H9 (cell line): ENCODE measurements around the gene TRIL. TPM values are rescaled to one million over a fixed set of nuclear protein-coding genes. Genes with fewer than 3 reads are reported as not detected.

Source experiments
- DNase-seq: peaks from one replicate; pipeline ENCODE4 v3.0.0-alpha.2; 2017
- H2AFZ ChIP-seq: one replicate; pipeline ENCODE4 v1.6.1; 2013; ENCODE audit warnings: mild to moderate bottlenecking, low read length, control low read depth, moderate library complexity
- H2AK5ac ChIP-seq: 2 replicates; pipeline ENCODE4 v1.6.1; 2013; ENCODE audit warnings: low read length, control low read depth, mixed read lengths; ENCODE audit not compliant: insufficient read length
- H2BK120ac ChIP-seq: one replicate; pipeline ENCODE4 v1.6.1; 2013; ENCODE audit warnings: low read depth, mild to moderate bottlenecking, low read length, control low read depth, inconsistent platforms; ENCODE audit not compliant: poor library complexity, severe bottlenecking
- H2BK12ac ChIP-seq: 2 replicates; pipeline ENCODE4 v1.6.1; 2013; ENCODE audit warnings: low read length, control low read depth, mixed read lengths, low read depth; ENCODE audit not compliant: insufficient read length
- H2BK15ac ChIP-seq: 2 replicates; pipeline ENCODE4 v1.6.1; 2013; ENCODE audit warnings: low read depth, low read length, control low read depth
- H2BK20ac ChIP-seq: one replicate; pipeline ENCODE4 v1.6.1; 2013; ENCODE audit warnings: low read depth, mild to moderate bottlenecking, low read length, control low read depth, inconsistent platforms; ENCODE audit not compliant: poor library complexity, severe bottlenecking
- H2BK5ac ChIP-seq: 2 replicates; pipeline ENCODE4 v1.6.1; 2013; ENCODE audit warnings: low read length, control low read depth, mixed read lengths; ENCODE audit not compliant: insufficient read length
- H3K14ac ChIP-seq: 2 replicates; pipeline ENCODE4 v1.6.1; 2013; ENCODE audit warnings: low read length, control low read depth; ENCODE audit not compliant: insufficient read depth
- H3K18ac ChIP-seq: 2 replicates; pipeline ENCODE4 v1.6.1; 2013; ENCODE audit warnings: low read depth, mild to moderate bottlenecking, mixed read lengths, low read length, control low read depth; ENCODE audit not compliant: insufficient read length
- H3K23ac ChIP-seq: 2 replicates; pipeline ENCODE4 v1.6.1; 2013; ENCODE audit warnings: low read length, control low read depth, mixed read lengths, low read depth; ENCODE audit not compliant: insufficient read length
- H3K23me2 ChIP-seq: 2 replicates; pipeline ENCODE4 v1.6.1; 2013; ENCODE audit warnings: low read depth, mild to moderate bottlenecking, mixed read lengths, low read length, control low read depth; ENCODE audit not compliant: insufficient read length, poor library complexity, severe bottlenecking
- H3K27ac ChIP-seq: 2 replicates; pipeline ENCODE4 v1.5.1; 2013; ENCODE audit warnings: low read length, control low read depth, mixed read lengths, low read depth; ENCODE audit not compliant: insufficient read length
- H3K27me3 ChIP-seq: 2 replicates; pipeline ENCODE4 v1.6.1; 2013; ENCODE audit warnings: low read length, control low read depth, inconsistent platforms; ENCODE audit not compliant: insufficient read depth
- H3K4ac ChIP-seq: 2 replicates; pipeline ENCODE4 v1.6.1; 2013; ENCODE audit warnings: low read depth, mild to moderate bottlenecking, control low read depth, inconsistent platforms, low read length, moderate library complexity
- H3K4me1 ChIP-seq: 2 replicates; pipeline ENCODE4 v1.6.1; 2013; ENCODE audit warnings: low read length, control low read depth, inconsistent platforms; ENCODE audit not compliant: insufficient read depth
- H3K4me2 ChIP-seq: 2 replicates; pipeline ENCODE4 v1.6.1; 2013; ENCODE audit warnings: low read length, control low read depth, mixed read lengths; ENCODE audit not compliant: insufficient read length, insufficient read depth
- H3K56ac ChIP-seq: 2 replicates; pipeline ENCODE4 v1.6.1; 2013; ENCODE audit warnings: low read depth, mild to moderate bottlenecking, mixed read lengths, low read length, control low read depth; ENCODE audit not compliant: insufficient read length
- H3K79me1 ChIP-seq: 2 replicates; pipeline ENCODE4 v1.6.1; 2013; ENCODE audit warnings: low read depth, mild to moderate bottlenecking, moderate library complexity, low read length, control low read depth, inconsistent platforms; ENCODE audit not compliant: insufficient read depth, poor library complexity, severe bottlenecking
- H3K79me2 ChIP-seq: 2 replicates; pipeline ENCODE4 v1.6.1; 2013; ENCODE audit warnings: low read length, control low read depth, inconsistent platforms; ENCODE audit not compliant: insufficient read depth
- H3K9ac ChIP-seq: 2 replicates; pipeline ENCODE4 v1.6.1; 2013; ENCODE audit warnings: low read length, control low read depth, mixed read lengths; ENCODE audit not compliant: insufficient read length; ENCODE audit errors: extremely low read depth
- H3K9me3 ChIP-seq: one replicate; pipeline ENCODE4 v1.6.1; 2013; ENCODE audit warnings: low read depth, low read length, inconsistent platforms; ENCODE audit not compliant: control insufficient read depth
- H3T11ph ChIP-seq: one replicate; pipeline ENCODE4 v1.6.1; 2013; ENCODE audit warnings: mild to moderate bottlenecking, low read length, control low read depth, inconsistent platforms
- H4K20me1 ChIP-seq: one replicate; pipeline ENCODE4 v1.6.1; 2013; ENCODE audit not compliant: control insufficient read depth, insufficient read length, insufficient read depth
- H4K5ac ChIP-seq: 2 replicates; pipeline ENCODE4 v1.6.1; 2013; ENCODE audit warnings: low read depth, mild to moderate bottlenecking, mixed read lengths, low read length, control low read depth; ENCODE audit not compliant: insufficient read length
- H4K8ac ChIP-seq: replicated peaks from 2 replicates; pipeline ENCODE4 v1.6.1; 2013; ENCODE audit warnings: low read length, control low read depth, mixed read lengths, low read depth; ENCODE audit not compliant: insufficient read length
- H4K91ac ChIP-seq: 2 replicates; pipeline ENCODE4 v1.6.1; 2013; ENCODE audit warnings: low read depth, mild to moderate bottlenecking, moderate library complexity, mixed read lengths, low read length, control low read depth; ENCODE audit not compliant: insufficient read length
- H3K27ac Mint-ChIP-seq, 3 experiments: 2 replicates in 2 of 3; 3 replicates in 1 of 3; pipeline ENCODE4 v1.8.0; 2020 to 2021; ENCODE audit warnings: mixed read lengths in 3 of 3, mild to moderate bottlenecking in 1 of 3, moderate library complexity in 1 of 3
- H3K27me3 Mint-ChIP-seq: 2 replicates; pipeline ENCODE4 v1.8.0; 2021; ENCODE audit warnings: low read depth, mild to moderate bottlenecking, moderate library complexity, mixed read lengths
- H3K36me3 Mint-ChIP-seq, 3 experiments: 2 replicates in 2 of 3; 3 replicates in 1 of 3; pipeline ENCODE4 v1.8.0; 2020 to 2021; ENCODE audit warnings: low read depth in 3 of 3, mixed read lengths in 3 of 3; ENCODE audit not compliant: insufficient read depth in 1 of 3
- H3K4me1 Mint-ChIP-seq, 2 experiments: 2 replicates each; pipeline ENCODE4 v1.8.0; 2020; ENCODE audit warnings: mixed read lengths in 2 of 2
- H3K4me3 Mint-ChIP-seq, 2 experiments: 2 replicates in 1 of 2; 3 replicates in 1 of 2; pipeline ENCODE4 v1.8.0; 2020 to 2021; ENCODE audit warnings: mild to moderate bottlenecking in 2 of 2, mixed read lengths in 2 of 2, moderate library complexity in 1 of 2
- H3K9me3 Mint-ChIP-seq, 2 experiments: 2 replicates in 1 of 2; 3 replicates in 1 of 2; pipeline ENCODE4 v1.8.0; 2020; ENCODE audit warnings: mild to moderate bottlenecking in 2 of 2, mixed read lengths in 2 of 2, moderate library complexity in 1 of 2
- CTCF ChIP-seq: fragments of 200-600 bp; sonication (generic); conservative IDR thresholded peaks from 3 replicates; pipeline ENCODE4 v1.8.0; 2021; ENCODE audit warnings: antibody characterized with exemption, mild to moderate bottlenecking
- WGBS: extraction: QIAGEN DNeasy Blood & Tissue Kit; methylation state at CpG from one replicate; pipeline ENCODE4 v1.1.7; 2013; ENCODE audit warnings: missing lambda C conversion rate, low lambda C conversion rate, mixed read lengths; ENCODE audit not compliant: insufficient read length; ENCODE audit errors: extremely low coverage; 5-methylcytosine and 5-hydroxymethylcytosine counted together
- total RNA-seq: library from RNA; stranded (reverse); gene quantifications from 2 replicates; pipeline ENCODE4 v1.2.1, GENCODE V29; 2021

TRIL gene
- total RNA-seq, 1 experiment from 2014 or later, result 3.1 TPM

- H3K27me3 ChIP-seq, result no peaks in the 10 kb centered on the region
- Mint-ChIP-seq H3K4me1 (peaks cover 12 to 14% of the 10 kb centered on the region in 2 experiments), H3K27me3 (no peaks in the 10 kb centered on the region), H3K4me3 (no peak overlapping the region), H3K36me3 (peaks cover 6 to 9% (median 7%) of the 10 kb centered on the region in 3 experiments; a peak in 6 of 7 replicates), H3K27ac (no peak overlapping the region), H3K9me3 (peaks cover 7 to 11% of the 10 kb centered on the region in 2 experiments)
- no peaks in the 10 kb centered on the region for H3K9me3 ChIP-seq
- no peak overlapping the region for H3K14ac ChIP-seq
- no peak overlapping the region for H3K27ac ChIP-seq
- H3K79me2 ChIP-seq, result no peaks in the 10 kb centered on the region
- no peak for TF ChIP-seq CTCF
- DNase-seq, result no peak
- H3K4me1 ChIP-seq, result no peaks in the 10 kb centered on the region
- no peak overlapping the region for H4K91ac ChIP-seq
- no peak overlapping the region for H2AK5ac ChIP-seq
- H2BK120ac ChIP-seq, result no peak overlapping the region
- no peak overlapping the region for H2BK12ac ChIP-seq
- no peak overlapping the region for H2BK20ac ChIP-seq
- no peak overlapping the region for H3K4me2 ChIP-seq
- H3K9ac ChIP-seq, result no peak overlapping the region
- no peak overlapping the region for H3K23ac ChIP-seq
- no peak overlapping the region for H3K56ac ChIP-seq
- no peak overlapping the region for H2BK15ac ChIP-seq
- no peak overlapping the region for H4K5ac ChIP-seq
- H2AFZ ChIP-seq, result no peak overlapping the region
- H3T11ph ChIP-seq, result no peak overlapping the region
- no peak overlapping the region for H3K18ac ChIP-seq
- no CpG with 5 or more reads among the region's 5 CpGs for WGBS
- no peak overlapping the region for H2BK5ac ChIP-seq
- no peaks in the 10 kb centered on the region for H4K20me1 ChIP-seq
- no peaks in the 10 kb centered on the region for H3K79me1 ChIP-seq
- no peak overlapping the region for H3K4ac ChIP-seq
- H3K23me2 ChIP-seq, result no peaks in the 10 kb centered on the region
- no peak overlapping the region for H4K8ac ChIP-seq
Measured at GRCh38 chr7:28908775-28909174, 49.4 kb downstream of the TRIL start.
